HG03159 (cell line): ENCODE results near the gene NXPE1.
"Not testable (repeated sequence)": the region's sequence is repeated elsewhere in the genome, so short reads cannot be mapped to it uniquely, and the experiment has no call there.

Experiments
- ATAC-seq: cut with Tn5 transposase; IDR thresholded peaks from one replicate; pipeline ENCODE4 v1.9.1; 2021; ENCODE audit warnings: mild to moderate bottlenecking, moderate library complexity; ENCODE audit not compliant: unreplicated experiment

NXPE1 gene

GRCh38 chr11:114559425-114560310 lies at the start of gene NXPE1:
Gene NXPE1, minus strand, starts transcription at chr11:114559881. Its CDS starts 8,680 bp downstream, at chr11:114551201.
- no peak for ATAC-seq

DNA sequence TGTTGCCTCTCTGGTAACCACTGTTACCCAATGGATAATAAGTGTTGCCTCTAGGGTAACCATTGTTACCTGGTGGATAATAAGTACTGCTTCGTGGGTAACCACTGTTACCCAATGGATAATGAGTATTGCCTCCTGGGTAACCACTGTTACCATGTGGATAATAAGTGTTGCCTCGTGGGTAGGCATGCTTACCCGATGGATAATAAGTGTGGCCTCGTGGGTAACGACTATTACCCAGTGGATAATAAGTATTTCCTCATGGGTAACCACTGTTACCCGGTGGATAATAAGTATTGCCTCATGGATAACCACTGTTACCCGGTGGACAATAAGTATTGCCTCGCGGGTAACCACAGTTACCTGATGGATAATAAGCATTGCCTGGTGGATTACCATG lies 49.7 kb upstream of the NXPE1 start:
- ATAC-seq = no peak

DNA sequence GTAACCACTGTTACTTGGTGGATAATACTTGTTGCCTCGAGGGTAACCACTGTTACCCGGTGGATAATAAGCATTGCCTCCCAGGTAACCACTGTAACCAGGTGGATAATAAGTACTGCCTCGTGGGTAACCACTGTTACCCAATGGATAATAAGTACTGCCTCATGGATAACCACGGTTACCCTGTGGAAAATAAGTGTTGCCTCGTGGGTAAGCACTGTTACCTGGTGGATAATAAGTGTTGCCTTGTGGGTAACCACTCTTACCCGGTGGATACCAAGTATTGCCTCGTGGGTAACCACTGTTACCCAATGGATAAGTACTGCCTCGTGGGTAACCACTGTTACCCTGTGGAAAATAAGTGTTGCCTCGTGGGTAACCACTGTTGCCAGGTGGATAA lies 48.9 kb upstream of the NXPE1 start:
- not testable (repeated sequence) for ATAC-seq

- ATAC-seq = no peak
Observed at GRCh38 chr11:114607753-114608459, 48.2 kb upstream of the NXPE1 start.

- ATAC-seq = not testable (repeated sequence)
Observed at GRCh38 chr11:114606802-114607075, 47.1 kb upstream of the NXPE1 start.

- no peak for ATAC-seq
Observed at GRCh38 chr11:114606003-114606801, 46.5 kb upstream of the NXPE1 start.

DNA sequence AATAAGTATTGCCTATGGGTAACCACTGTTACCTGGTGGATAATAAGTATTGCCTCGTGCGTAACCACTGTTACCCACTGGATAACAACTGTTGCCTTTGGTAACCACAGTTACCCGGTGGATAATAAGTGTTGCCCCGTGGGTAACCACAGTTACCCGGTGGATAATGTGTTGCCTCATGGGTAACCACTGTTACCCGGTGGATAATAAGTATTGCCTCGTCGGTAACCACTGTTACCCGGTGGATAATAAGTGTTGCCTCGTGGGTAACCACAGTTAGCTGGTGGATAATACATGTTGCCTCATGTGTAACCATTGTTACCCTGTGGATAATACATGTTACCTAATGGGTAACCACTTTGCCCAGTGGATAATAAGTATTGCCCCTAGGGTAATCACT lies 45.7 kb upstream of the NXPE1 start:
- ATAC-seq = no peak

- ATAC-seq = no peak
Observed at GRCh38 chr11:114604886-114605285, 45.2 kb upstream of the NXPE1 start.

- ATAC-seq = no peak
Observed at GRCh38 chr11:114604179-114604813, 44.6 kb upstream of the NXPE1 start.

DNA sequence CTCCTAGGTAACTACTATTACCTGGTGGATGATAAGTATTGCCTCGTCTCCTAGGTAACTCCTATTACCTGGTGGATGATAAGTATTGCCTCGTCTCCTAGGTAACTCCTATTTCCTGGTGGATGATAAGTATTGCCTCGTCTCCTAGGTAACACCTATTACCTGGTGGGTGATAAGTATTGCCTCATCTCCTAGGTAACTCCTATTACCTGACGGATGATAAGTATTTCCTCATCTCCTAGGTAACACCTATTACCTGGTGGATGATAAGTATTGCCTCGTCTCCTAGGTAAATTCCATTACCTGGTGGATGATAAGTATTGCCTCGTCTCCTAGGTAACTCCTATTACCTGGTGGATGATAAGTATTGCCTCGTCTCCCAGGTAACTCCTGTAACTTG lies 43.5 kb upstream of the NXPE1 start:
- ATAC-seq = not testable (repeated sequence)

DNA sequence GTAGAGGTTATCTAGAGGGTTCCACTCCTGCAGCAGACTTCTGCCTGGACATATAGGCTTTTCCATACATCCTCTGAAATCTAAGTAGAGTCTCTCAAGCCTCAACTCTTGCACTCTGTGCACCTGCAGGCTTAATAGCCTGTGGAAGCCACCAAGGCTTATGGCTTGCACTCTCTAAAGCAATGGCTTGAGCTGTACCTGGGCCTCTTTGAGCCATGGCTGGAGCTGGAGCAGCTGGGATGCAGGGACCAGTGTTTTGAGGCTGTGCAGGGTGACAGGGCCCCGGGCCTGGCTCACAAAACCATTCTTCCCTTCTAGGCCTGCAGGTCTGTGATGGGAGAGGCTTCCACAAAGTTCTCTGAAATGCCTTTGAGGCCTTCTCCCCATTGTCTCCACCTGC lies 38.8 kb upstream of the NXPE1 start:
- no peak for ATAC-seq

DNA sequence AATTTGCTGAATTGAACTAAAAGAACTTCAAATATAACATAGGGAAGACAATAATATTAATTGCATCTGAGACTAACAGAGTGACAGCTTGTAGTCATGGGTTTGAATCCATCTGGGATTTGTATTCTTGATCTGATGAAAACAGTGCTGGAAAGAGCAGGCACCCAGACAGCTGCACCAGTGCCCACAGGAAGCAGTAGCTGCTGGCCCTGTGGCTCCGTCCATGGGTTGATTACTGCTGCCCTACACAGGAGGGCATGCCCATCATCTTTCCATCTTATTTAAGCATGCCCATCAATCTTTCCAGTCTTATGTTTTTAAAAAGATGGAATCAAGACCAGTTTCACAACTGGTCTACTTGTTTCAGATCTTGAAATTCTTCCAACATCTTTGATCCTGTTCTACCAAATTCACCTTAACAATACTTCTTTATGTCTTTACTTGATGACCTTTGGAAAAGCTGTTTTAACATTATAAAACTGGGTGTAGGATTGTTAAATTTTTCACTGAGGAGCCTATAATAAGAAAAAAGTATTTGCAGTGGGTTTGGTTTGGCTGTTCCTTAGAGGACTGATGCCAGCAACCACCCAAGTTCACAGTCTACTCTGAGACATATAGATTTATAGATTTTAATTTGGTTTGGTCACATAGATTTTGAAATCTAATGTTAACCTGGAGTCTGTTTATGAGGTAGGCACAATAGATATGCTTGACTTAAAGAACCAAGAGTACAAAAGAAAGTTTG lies 36.7 kb upstream of the NXPE1 start:
- no peak for ATAC-seq

GRCh38 chr11:114595571-114595970 lies 35.9 kb upstream of the NXPE1 start, which contains the start of gene NXPE4:
Gene NXPE4, minus strand, starts transcription at chr11:114595786. Its CDS starts 1,027 bp downstream, at chr11:114594759.
- ATAC-seq = no peak

- ATAC-seq = no peak
Observed at GRCh38 chr11:114594703-114595102, 35.0 kb upstream of the NXPE1 start.

- ATAC-seq = no peak
Observed at GRCh38 chr11:114587398-114587953, 27.8 kb upstream of the NXPE1 start.

GRCh38 chr11:114586797-114587196 lies 27.1 kb upstream of the NXPE1 start:
- no peak for ATAC-seq

GRCh38 chr11:114571712-114572111 lies 12.0 kb upstream of the NXPE1 start:
- ATAC-seq = no peak

DNA sequence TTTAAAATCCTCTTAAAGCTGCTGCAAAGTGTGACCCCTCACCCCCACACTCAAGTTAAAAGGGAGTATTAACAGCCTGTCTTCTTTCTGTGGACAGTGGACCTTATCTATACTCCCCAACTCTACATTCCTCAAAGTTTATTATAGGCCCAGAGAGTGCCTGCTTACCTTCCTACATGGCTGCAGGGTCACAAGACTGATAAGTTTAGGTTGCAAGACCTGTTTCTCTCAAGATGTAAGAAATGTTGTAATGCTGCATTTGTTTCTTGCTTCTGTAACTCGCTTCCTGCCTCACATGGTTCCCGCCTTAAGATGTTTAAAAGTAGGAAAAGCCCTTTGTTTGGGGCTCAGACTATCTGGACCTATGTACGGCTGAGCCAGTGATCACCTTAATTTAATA lies 10.1 kb upstream of the NXPE1 start:
- no peak for ATAC-seq

DNA sequence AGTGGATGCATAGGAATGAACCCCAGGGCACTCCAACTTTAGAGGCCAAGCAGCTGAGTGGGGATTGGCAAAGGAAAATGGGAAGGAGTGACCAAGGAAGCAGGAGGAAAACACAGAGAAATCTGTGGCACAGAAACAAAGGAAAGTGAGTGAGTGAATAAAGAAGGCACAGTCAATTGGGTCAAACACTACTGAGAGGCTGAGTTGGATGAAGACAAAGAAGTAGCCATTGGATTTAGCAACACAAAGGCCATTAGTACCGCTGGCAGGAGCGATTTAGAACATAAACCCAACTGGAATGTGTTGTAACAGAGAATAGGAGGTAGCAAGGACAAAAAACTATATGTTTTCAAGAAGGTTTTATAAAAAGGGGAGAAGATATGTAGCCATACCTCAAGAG lies 6.6 kb upstream of the NXPE1 start:
- no peak for ATAC-seq

DNA sequence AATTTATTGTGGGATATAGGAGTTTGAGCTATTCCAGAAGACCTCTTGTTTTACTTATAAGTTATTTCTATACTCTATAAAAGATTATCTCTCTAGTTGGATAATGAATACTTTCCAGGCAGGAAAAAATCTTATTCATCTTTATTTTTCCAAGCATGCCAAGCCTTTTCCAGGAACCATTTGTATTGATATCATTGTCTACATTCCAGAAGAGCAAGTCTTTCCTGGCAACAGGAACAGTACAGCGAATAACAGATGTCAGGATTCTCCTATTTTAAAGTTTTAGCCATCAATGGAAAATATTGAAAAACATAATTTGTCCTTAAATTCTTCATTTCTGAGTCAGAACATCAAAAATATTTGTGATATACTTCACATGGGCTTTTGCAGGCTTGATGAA lies 5.2 kb upstream of the NXPE1 start:
- ATAC-seq = no peak
